Measurements from ENCODE around the gene SORCS1. TPM values are rescaled to one million over a fixed set of nuclear protein-coding genes. Genes with fewer than 3 reads are reported as not detected.

Gene SORCS1
- total and polyA plus RNA-seq, 2 donors (not counting 1 experiment from before 2014, with no cell fraction given) = under 0.01 to 0.01 TPM

- no peak overlapping the region for H2AFZ ChIP-seq (ENCODE audit: low read length)
- no peaks in the 10 kb centered on the region for H3K36me3 ChIP-seq (ENCODE audit: control insufficient read depth, insufficient read depth, low read length)
- H3K4me1 ChIP-seq (ENCODE audit: control insufficient read depth, extremely low read depth, insufficient read depth, low read length) = no peaks in the 10 kb centered on the region
- no peak for DNase-seq (ENCODE audit: low read depth in 2 of 2)
- H3K4me3 ChIP-seq (replicated peaks in 1 of 4; ENCODE audit: control extremely low read depth in 1 of 4, insufficient read depth in 1 of 4, low read depth in 3 of 4, low read length in 4 of 4) = no peak overlapping the region
- H3K79me2 ChIP-seq (ENCODE audit: control insufficient read depth, insufficient read depth, low read length) = no peaks in the 10 kb centered on the region
- no peak overlapping the region for H3K9ac ChIP-seq (ENCODE audit: insufficient read depth, low read length)
- H3K27me3 ChIP-seq (ENCODE audit: control insufficient read depth, insufficient read depth, low read length) = no peaks in the 10 kb centered on the region
- H3K4me2 ChIP-seq (ENCODE audit: extremely low read depth, insufficient read depth, low read length) = no peak overlapping the region
- TF ChIP-seq CTCF (conservative IDR thresholded peaks at IDR 0.05 in 1 of 2, IDR thresholded peaks at IDR 0.05 in 1 of 2; ENCODE audit: low read depth in 1 of 2, low read length in 2 of 2) (no peak), EZH2 (IDR thresholded peaks at IDR 0.05; ENCODE audit: low read length, missing control alignments) (no peak)
- no peaks in the 10 kb centered on the region for H3K9me3 ChIP-seq (ENCODE audit: control insufficient read depth, insufficient read depth, low read depth, low read length)
- H3K27ac ChIP-seq (ENCODE audit: insufficient read depth, low read length) = no peak overlapping the region
- no peaks in the 10 kb centered on the region for H4K20me1 ChIP-seq (ENCODE audit: control insufficient read depth, extremely low read depth, insufficient read depth, low read length)
Observed at GRCh38 chr10:106816318-106817085, 348.0 kb downstream of the SORCS1 start.

- Histone ChIP-seq H4K20me1 (ENCODE audit: control insufficient read depth, extremely low read depth, insufficient read depth, low read length) (no peaks in the 10 kb centered on the region), H3K4me2 (ENCODE audit: extremely low read depth, insufficient read depth, low read length) (no peak overlapping the region), H3K4me1 (ENCODE audit: control insufficient read depth, extremely low read depth, insufficient read depth, low read length) (no peaks in the 10 kb centered on the region), H3K9ac (ENCODE audit: insufficient read depth, low read length) (no peak overlapping the region), H3K79me2 (ENCODE audit: control insufficient read depth, insufficient read depth, low read length) (no peaks in the 10 kb centered on the region), H3K27me3 (ENCODE audit: control insufficient read depth, insufficient read depth, low read length) (no peaks in the 10 kb centered on the region), H3K36me3 (ENCODE audit: control insufficient read depth, insufficient read depth, low read length) (no peaks in the 10 kb centered on the region), H2AFZ (ENCODE audit: low read length) (no peak overlapping the region), H3K9me3 (ENCODE audit: control insufficient read depth, insufficient read depth, low read depth, low read length) (no peaks in the 10 kb centered on the region), H3K27ac (ENCODE audit: insufficient read depth, low read length) (no peak overlapping the region), H3K4me3 (replicated peaks in 1 of 4; ENCODE audit: control extremely low read depth in 1 of 4, insufficient read depth in 1 of 4, low read depth in 3 of 4, low read length in 4 of 4) (no peak overlapping the region)
- TF ChIP-seq CTCF (conservative IDR thresholded peaks at IDR 0.05 in 1 of 2, IDR thresholded peaks at IDR 0.05 in 1 of 2; ENCODE audit: low read depth in 1 of 2, low read length in 2 of 2) (no peak), EZH2 (IDR thresholded peaks at IDR 0.05; ENCODE audit: low read length, missing control alignments) (no peak)
- no peak for DNase-seq (ENCODE audit: low read depth in 2 of 2)
Observed at GRCh38 chr10:106815427-106816043, 349.0 kb downstream of the SORCS1 start.

- no peaks in the 10 kb centered on the region for H3K36me3 ChIP-seq (ENCODE audit: control insufficient read depth, insufficient read depth, low read length)
- H3K27me3 ChIP-seq (ENCODE audit: control insufficient read depth, insufficient read depth, low read length) = no peaks in the 10 kb centered on the region
- H3K27ac ChIP-seq (ENCODE audit: insufficient read depth, low read length) = no peak overlapping the region
- DNase-seq (ENCODE audit: low read depth in 2 of 2) = no peak
- no peaks in the 10 kb centered on the region for H3K4me1 ChIP-seq (ENCODE audit: control insufficient read depth, extremely low read depth, insufficient read depth, low read length)
- no peak overlapping the region for H3K4me2 ChIP-seq (ENCODE audit: extremely low read depth, insufficient read depth, low read length)
- H2AFZ ChIP-seq (ENCODE audit: low read length) = no peak overlapping the region
- no peaks in the 10 kb centered on the region for H4K20me1 ChIP-seq (ENCODE audit: control insufficient read depth, extremely low read depth, insufficient read depth, low read length)
- no peaks in the 10 kb centered on the region for H3K79me2 ChIP-seq (ENCODE audit: control insufficient read depth, insufficient read depth, low read length)
- no peak overlapping the region for H3K9ac ChIP-seq (ENCODE audit: insufficient read depth, low read length)
- H3K4me3 ChIP-seq (replicated peaks in 1 of 4; ENCODE audit: control extremely low read depth in 1 of 4, insufficient read depth in 1 of 4, low read depth in 3 of 4, low read length in 4 of 4) = no peak overlapping the region
- no peaks in the 10 kb centered on the region for H3K9me3 ChIP-seq (ENCODE audit: control insufficient read depth, insufficient read depth, low read depth, low read length)
- TF ChIP-seq EZH2 (IDR thresholded peaks at IDR 0.05; ENCODE audit: low read length, missing control alignments) = no peak
Observed at GRCh38 chr10:106804992-106805582, 359.4 kb downstream of the SORCS1 start.
